Measurements from ENCODE around the gene OMD. TPM values are rescaled to one million over a fixed set of nuclear protein-coding genes. Genes with fewer than 3 reads are reported as not detected.

Gene OMD
- total RNA-seq: 0.33 and 0.73 TPM in 2 replicates

GRCh38 chr9:92424340-92424739, at the start of gene OMD:
TSS of gene OMD (minus strand) at chr9:92424471. CDS start at chr9:92417558, 6,913 bp downstream.

GRCh38 chr9:92404042-92404836, 20.0 kb downstream of the OMD start, which contains the start of gene OGN:
TSS of gene OGN (minus strand) at chr9:92404578. CDS start at chr9:92403407, 1,171 bp downstream.

Other genes starting within 250 kb of the OMD start
- gene IARS1, start 130.8 kb downstream of the OMD start, total RNA-seq: 257 and 319 TPM in 2 replicates
- 24.3 and 32.7 TPM in 2 replicates for gene NOL8, start 99.1 kb downstream of the OMD start, total RNA-seq
- gene CENPP, start 98.5 kb downstream of the OMD start, total RNA-seq: 1.7 and 15.1 TPM in 2 replicates
- 17.5 and 19.6 TPM in 2 replicates for gene OGN, start 19.9 kb downstream of the OMD start, total RNA-seq
- gene ASPN, start 58.0 kb upstream of the OMD start, total RNA-seq: 7.1 and 15.2 TPM in 2 replicates
- gene ECM2, start 111.5 kb upstream of the OMD start, total RNA-seq: 5.7 and 6.1 TPM in 2 replicates
- 11.9 and 14.5 TPM in 2 replicates for gene IPPK, start 245.7 kb upstream of the OMD start, total RNA-seq